Stomach (tissue), 4 donors: Measurements from ENCODE around the gene PCNT.

Experiments
- CTCF ChIP-seq, 7 experiments: fragments of 450-650 bp in 4 of 7; fragments of 200-600 bp in 3 of 7; sonication (generic) in 3 of 7; IDR thresholded peaks; one replicate each; pipeline ENCODE4 v1.5.1; 2016 to 2019; ENCODE audit warnings: antibody characterized with exemption in 7 of 7, control low read depth in 2 of 7, mild to moderate bottlenecking in 1 of 7
- EP300 ChIP-seq: sonication (generic); formaldehyde crosslinking; IDR thresholded peaks from one replicate; pipeline ENCODE4 v1.6.1; 2017; ENCODE audit warnings: antibody characterized with exemption
- POLR2A ChIP-seq, 4 donors: fragments of 450-650 bp; IDR thresholded peaks; one replicate each; pipeline ENCODE4 v1.6.1; 2016; ENCODE audit warnings: antibody characterized with exemption in 4 of 4, control low read depth in 2 of 4, mild to moderate bottlenecking in 1 of 4, moderate library complexity in 1 of 4
- POLR2AphosphoS5 ChIP-seq, 3 donors: sonication (generic); formaldehyde crosslinking; IDR thresholded peaks; one replicate each; pipeline ENCODE4 v1.6.1; 2016; ENCODE audit warnings: antibody characterized with exemption in 3 of 3

GRCh38 chr21:46352913-46353312 is 29.0 kb downstream of the PCNT start:
- TF ChIP-seq CTCF (IDR thresholded peaks at IDR 0.05) (no peak), POLR2A (IDR thresholded peaks at IDR 0.05) (no peak), POLR2AphosphoS5 (IDR thresholded peaks at IDR 0.05) (no peak), EP300 (no peak)
